ENCODE measurements around the gene MAPK12. TPM values are rescaled to one million over a fixed set of nuclear protein-coding genes. Genes with fewer than 3 reads are reported as not detected.

The MAPK12 gene
- total and polyA plus RNA-seq, 8 donors: 11.6 to 31.4 (median 18.4) TPM

DNA sequence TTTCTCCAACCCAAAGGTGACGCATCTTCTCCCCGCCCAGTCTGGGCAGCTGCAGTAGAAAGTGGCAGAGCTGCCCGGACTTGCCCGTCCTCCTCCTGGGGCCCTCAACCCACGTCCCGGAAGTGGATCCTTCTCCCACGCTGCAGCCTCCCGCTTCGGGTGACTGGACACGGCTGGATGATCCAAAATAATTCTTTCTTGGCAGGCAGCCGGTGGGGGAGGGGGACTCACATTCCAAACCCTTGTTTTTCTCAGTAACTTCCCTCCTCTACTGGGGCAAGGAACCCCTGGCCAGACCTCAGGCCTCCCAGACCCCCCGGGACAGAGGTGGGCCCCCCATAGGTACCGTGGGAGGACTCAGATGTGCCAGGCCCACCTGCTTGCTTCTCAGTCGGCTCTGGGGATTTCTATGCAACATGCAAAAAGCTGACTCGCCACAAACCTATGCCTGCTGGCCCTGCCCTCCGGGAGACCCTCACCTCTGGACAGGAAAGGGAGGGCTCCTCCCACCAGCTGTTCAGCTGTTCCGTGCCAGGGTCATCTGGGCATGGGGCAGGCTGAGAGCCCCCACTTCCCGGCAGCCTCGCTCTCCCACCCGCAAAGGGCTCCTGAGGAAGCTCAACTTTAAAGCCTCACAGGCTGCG is 44.6 kb upstream of the MAPK12 start:
- TF ChIP-seq, protein P1, sequence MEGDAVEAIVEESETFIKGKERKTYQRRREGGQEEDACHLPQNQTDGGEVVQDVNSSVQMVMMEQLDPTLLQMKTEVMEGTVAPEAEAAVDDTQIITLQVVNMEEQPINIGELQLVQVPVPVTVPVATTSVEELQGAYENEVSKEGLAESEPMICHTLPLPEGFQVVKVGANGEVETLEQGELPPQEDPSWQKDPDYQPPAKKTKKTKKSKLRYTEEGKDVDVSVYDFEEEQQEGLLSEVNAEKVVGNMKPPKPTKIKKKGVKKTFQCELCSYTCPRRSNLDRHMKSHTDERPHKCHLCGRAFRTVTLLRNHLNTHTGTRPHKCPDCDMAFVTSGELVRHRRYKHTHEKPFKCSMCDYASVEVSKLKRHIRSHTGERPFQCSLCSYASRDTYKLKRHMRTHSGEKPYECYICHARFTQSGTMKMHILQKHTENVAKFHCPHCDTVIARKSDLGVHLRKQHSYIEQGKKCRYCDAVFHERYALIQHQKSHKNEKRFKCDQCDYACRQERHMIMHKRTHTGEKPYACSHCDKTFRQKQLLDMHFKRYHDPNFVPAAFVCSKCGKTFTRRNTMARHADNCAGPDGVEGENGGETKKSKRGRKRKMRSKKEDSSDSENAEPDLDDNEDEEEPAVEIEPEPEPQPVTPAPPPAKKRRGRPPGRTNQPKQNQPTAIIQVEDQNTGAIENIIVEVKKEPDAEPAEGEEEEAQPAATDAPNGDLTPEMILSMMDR (IDR thresholded peaks at IDR 0.05): no peak
- intact Hi-C loops (cut with DNase I): no loop called here
- peak overlapping the region; percentile 92 to 93 for H3K27ac ChIP-seq
- ATAC-seq (peak; percentile 62), DNase-seq (peak; percentile 84 to 93 (median 88))
- H3K9me3 ChIP-seq: no peaks in the 10 kb centered on the region
- H3K4me1 ChIP-seq: peaks cover 64 to 71% of the 10 kb centered on the region in 2 donors
- peaks cover 0 to 26% of the 10 kb centered on the region in 2 donors for H3K27me3 ChIP-seq
- H3K4me3 ChIP-seq: peak overlapping the region; percentile 85
- H3K36me3 ChIP-seq: peaks cover 0 to 2% of the 10 kb centered on the region in 2 donors

DNA sequence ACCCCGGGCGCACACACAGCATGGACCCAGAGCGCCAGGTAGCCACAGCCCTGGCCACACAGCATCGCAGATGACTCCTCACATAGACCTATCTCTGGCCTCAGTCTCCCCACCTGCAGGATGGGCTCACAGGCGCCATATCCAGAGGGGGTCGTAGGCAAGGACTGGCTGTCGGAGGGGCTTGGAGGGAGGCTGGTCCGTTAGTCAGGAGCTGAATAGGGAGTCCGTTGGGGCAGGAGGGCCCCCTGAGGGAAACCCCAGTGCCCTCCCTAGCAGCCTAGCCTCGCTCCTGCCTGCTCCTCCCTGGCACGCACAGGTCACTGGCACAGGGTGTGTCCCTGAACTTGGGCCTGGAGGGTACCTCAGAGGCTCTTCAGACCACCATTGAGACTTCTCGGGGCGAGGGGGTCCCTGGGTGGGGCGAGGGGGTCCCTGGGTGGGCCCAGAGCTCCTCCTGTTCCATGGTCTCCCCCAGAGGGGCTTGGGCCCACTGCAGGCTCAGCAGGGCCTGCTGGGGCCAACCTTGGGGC is 44.0 kb upstream of the MAPK12 start:
- H3K4me1 ChIP-seq: peaks cover 70 to 77% of the 10 kb centered on the region in 2 donors
- TF ChIP-seq, protein P1 (IDR thresholded peaks at IDR 0.05): no peak
- peaks cover 0 to 4% of the 10 kb centered on the region in 2 donors for H3K36me3 ChIP-seq
- DNase-seq (no peak), ATAC-seq (peak; percentile 13)
- intact Hi-C loops (cut with DNase I): no loop called here
- H3K27ac ChIP-seq: peak overlapping the region; percentile 92 to 93
- no peaks in the 10 kb centered on the region for H3K9me3 ChIP-seq
- H3K27me3 ChIP-seq: peaks cover 0 to 31% of the 10 kb centered on the region in 2 donors
- peak overlapping the region; percentile 85 for H3K4me3 ChIP-seq

DNA sequence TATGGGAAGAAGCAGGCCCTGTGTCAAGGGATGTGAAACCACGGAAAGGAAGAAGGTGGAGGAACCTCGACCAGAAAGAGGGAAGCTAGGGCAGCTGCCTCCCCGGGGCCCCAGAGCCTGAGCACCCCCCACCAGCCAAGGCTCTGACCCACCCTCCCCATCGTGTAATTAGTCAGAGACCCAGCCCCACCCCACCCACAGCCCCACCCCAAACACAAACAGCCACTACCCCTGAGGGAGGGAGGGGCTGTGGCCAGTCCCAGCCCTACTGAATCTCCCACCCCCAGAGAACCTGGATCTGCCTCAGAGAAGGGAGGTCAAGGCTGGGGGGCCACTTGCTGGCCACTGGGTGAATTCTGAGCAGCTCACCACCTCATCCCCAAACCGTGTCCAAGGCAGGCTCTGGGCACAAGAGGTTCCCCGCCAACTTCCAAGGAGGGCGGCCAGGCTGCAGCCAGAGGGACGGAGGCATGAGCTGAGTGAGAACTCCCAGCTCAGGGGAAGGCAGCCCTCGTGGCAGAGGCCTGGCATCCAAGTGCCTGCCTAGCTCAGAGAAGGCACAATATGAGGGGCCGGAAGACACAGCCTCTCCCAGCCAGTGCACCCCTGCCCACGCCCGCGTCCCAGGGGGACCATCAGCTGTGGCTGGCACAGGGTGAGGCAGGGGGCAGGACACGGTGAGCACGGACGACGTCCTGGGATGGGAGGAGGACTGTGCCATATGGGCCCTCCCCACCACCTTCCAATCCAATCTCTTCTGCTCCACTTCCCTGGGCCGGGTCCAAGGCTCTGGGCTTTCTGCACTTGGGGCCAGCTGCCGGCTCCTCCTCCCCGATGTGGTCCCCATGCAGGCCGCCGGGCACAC is 43.3 kb upstream of the MAPK12 start:
- TF ChIP-seq, protein P1 (IDR thresholded peaks at IDR 0.05): no peak
- peaks cover 77 to 84% of the 10 kb centered on the region in 2 donors for H3K4me1 ChIP-seq
- peaks cover 0 to 38% of the 10 kb centered on the region in 2 donors for H3K27me3 ChIP-seq
- peak overlapping the region; percentile 85 for H3K4me3 ChIP-seq
- ATAC-seq (peak; percentile 30), DNase-seq (peak in 1 of 4 donors; percentile 78)
- peak overlapping the region; percentile 92 to 93 for H3K27ac ChIP-seq
- no peaks in the 10 kb centered on the region for H3K9me3 ChIP-seq
- H3K36me3 ChIP-seq: peaks cover 0 to 4% of the 10 kb centered on the region in 2 donors
- intact Hi-C loops (cut with DNase I): no loop called here

DNA sequence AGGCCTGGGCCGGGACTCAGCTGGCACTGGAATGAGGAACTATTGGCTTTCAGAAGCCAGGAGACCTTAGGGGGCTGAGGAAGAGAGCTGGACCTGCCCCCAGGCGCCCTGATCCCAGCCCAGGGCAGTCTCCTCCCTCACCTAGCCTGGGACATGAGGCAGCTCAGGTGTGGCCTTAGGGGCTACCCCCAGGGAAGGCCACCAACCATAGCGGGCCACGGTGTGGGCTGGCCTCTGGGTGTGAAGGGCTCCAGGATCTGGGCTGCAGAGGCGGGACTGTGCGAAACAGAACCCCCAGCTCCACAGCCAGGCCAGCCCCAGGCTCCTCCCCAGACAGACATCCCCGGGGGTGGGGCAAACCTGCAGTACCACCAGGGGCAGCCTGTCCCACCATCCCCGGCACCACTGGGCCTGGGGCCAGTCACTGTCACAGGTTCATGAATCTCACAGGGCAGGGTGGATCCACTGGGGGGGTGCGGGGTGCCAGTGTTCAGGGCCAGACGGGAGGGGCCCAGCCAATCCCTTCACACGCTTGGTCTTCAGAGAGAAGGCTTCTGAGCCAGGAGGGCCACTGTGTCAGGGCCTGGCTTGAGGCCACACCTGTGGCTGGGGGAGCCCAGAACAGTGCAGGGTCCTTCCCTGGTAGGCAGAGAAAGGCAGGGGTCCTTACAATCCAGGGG is 42.5 kb upstream of the MAPK12 start:
- peak; percentile 1 for ATAC-seq
- Histone ChIP-seq H3K36me3 (peaks cover 0 to 4% of the 10 kb centered on the region in 2 donors), H3K27ac (peak overlapping the region; percentile 92 to 93), H3K27me3 (peaks cover 0 to 46% of the 10 kb centered on the region in 2 donors), H3K9me3 (no peaks in the 10 kb centered on the region), H3K4me1 (peaks cover 79 to 86% of the 10 kb centered on the region in 2 donors), H3K4me3 (peak overlapping the region in 1 of 2 donors; percentile 85)
- DNase-seq: peak in 1 of 4 donors; percentile 76
- TF ChIP-seq, protein P1 (IDR thresholded peaks at IDR 0.05): no peak
- intact Hi-C loops (cut with DNase I): no loop called here
